ENCODE data around the gene GPX4.

GPX4 gene

DNA sequence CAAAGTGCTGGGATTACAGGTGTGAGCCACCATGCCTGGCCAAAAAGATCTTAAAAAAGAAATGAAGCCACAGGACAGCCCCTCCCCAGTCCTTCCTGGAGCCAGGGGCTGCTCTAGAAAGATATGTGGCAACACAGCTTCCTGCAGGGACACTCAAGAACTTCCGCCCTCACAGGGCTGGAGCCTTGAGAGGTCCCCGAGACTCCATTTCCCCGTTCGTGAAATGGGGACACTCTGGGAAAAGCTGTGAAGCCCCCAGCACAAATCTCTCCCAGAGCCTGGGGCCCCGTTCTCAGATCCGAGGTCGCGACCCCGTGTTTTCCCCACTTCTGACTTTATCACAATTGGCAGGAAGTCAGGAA is 2.5 kb upstream of the GPX4 start:
- no peak for FAIRE-seq
- TF ChIP-seq, protein P1, sequence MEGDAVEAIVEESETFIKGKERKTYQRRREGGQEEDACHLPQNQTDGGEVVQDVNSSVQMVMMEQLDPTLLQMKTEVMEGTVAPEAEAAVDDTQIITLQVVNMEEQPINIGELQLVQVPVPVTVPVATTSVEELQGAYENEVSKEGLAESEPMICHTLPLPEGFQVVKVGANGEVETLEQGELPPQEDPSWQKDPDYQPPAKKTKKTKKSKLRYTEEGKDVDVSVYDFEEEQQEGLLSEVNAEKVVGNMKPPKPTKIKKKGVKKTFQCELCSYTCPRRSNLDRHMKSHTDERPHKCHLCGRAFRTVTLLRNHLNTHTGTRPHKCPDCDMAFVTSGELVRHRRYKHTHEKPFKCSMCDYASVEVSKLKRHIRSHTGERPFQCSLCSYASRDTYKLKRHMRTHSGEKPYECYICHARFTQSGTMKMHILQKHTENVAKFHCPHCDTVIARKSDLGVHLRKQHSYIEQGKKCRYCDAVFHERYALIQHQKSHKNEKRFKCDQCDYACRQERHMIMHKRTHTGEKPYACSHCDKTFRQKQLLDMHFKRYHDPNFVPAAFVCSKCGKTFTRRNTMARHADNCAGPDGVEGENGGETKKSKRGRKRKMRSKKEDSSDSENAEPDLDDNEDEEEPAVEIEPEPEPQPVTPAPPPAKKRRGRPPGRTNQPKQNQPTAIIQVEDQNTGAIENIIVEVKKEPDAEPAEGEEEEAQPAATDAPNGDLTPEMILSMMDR (IDR thresholded peaks at IDR 0.05; ENCODE audit: insufficient read depth, missing control alignments) = no peak
- DNase-seq (ENCODE audit: insufficient read length, low spot score) = no peak

DNA sequence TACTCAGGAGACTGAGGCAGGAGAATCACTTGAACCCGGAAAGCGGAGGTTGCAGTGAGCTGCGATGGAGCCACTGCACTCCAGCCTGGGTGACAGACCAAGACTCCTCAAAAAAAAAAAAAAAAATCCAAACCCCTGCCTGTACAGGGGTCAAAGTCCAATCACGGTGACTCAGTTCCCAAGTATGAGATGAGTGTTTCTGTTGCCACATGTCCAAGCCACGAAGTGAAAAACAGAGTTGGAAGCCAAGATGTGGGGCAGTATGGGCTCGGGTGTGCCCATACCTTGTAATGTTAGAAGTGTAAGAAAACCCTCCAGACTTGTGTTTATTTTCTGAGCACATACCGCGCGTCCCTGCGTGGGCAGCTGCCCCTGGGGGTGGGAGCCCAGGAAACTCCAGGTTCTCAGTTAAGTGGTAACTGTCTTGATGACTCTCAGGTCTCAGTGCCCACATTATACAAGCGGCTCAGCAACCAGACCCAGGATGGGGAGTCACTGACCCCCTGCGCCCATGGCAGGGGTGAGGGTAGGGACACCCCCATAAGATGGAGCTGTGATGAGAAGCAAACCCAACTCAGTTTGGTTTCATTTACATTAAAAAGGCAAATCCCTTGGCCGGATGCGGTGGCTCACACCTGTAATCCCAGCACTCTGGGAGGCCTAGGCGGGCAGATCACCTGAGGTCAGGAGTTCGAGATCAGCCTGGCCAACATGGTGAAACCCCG is 1.2 kb upstream of the GPX4 start:
- DNase-seq (ENCODE audit: insufficient read length, low spot score) (no peak), FAIRE-seq (no peak)
- TF ChIP-seq, protein P1 (IDR thresholded peaks at IDR 0.05; ENCODE audit: insufficient read depth, missing control alignments) = no peak

DNA sequence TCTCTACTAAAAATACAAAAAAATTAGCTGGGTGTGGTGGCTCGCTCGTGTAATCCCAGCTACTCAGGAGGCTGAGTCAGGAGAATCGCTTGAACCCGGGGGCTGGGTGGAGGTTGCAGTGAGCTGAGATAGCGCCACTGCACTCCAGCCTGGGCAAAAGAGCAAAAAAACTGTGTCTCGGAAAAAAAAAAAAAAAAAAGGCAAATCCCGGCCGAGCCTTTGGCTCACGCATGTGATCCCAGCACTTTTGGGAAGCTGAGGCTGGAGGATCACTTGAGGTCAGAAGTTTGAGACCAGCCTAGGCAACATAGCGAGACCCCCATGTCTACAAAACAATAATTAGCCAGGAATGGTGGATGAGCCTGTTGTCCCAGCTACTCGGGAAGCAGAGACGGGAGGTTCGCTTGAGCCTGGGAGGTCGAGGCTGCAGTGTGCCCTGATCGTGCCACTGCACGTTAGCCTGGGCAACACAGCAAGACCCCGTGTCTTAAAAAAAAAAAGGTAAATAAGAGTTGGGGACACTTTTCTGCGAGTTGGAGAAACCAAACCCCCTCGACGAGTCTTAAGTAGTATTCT is 574 bp upstream of the GPX4 start:
- DNase-seq (ENCODE audit: insufficient read length, low spot score) (no peak), FAIRE-seq (no peak)
- TF ChIP-seq, protein P1 (IDR thresholded peaks at IDR 0.05; ENCODE audit: insufficient read depth, missing control alignments) = no peak

DNA sequence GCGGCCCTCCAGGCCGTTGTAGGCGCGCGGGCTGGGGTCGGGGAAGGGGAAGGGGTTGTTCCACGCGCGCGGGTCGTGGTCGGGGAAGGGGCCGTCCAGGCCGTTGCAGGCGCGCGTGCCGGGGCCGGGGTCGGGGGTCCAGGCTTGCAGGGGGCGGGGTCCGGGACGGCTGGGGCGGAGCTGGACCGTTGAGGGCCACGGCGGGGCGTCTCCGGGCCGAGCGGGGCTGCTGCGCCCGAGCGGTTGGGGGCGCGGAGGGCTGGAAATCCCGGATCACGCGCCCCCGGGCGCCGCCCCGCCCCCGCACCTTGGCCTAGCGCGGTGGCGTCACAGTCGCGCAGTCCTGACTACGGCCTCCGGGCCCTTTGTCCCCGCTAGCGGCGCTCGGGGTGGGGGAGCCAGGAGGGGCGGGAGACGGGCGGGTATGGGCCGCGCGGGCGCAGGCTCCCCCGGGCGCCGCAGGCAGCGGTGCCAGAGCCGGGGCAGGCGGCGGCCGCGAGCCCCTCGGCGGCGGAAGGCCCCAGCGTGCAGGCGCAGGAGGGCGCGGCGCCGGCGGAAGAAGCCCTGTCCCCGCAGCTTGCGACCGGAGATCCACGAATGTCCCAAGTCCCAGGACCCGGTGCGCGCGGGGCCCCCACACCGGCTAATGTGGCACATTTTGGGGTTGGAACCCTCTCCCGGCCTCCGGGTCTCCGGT is 665 bp downstream of the GPX4 start:
- TF ChIP-seq, protein P1 (IDR thresholded peaks at IDR 0.05; ENCODE audit: insufficient read depth, missing control alignments) = no peak
- peak; percentile 90 for DNase-seq (ENCODE audit: insufficient read length, low spot score)
- no peak for FAIRE-seq

DNA sequence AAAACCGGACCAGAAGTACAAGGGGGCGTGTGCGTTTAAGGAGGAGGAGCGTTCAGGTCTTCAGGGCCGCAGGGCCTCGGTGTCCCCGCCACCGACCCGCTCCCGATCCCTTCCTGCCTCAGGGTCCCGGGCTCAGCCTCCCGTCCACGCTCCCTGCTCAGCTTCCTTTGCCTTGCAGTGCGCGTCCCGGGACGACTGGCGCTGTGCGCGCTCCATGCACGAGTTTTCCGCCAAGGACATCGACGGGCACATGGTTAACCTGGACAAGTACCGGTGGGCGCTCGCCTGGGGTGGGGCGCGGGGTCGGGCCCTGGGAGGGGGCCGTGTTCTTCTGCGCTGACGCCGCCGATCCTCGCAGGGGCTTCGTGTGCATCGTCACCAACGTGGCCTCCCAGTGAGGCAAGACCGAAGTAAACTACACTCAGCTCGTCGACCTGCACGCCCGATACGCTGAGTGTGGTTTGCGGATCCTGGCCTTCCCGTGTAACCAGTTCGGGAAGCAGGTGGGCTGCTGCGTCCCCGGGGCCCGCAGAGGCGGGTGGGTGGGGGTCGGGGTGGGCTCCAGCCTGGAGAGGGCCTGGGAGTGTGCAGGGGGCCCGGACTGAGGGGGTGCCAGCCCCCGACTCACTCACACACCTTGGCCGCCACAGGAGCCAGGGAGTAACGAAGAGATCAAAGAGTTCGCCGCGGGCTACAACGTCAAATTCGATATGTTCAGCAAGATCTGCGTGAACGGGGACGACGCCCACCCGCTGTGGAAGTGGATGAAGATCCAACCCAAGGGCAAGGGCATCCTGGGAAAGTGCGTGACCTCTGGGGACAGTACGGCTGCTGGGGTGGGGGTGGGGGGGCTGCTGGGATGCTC is 1.4 kb downstream of the GPX4 start:
- peak; percentile 58 for DNase-seq (ENCODE audit: insufficient read length, low spot score)
- TF ChIP-seq, protein P1 (IDR thresholded peaks at IDR 0.05; ENCODE audit: insufficient read depth, missing control alignments) = no peak
- no peak for FAIRE-seq

DNA sequence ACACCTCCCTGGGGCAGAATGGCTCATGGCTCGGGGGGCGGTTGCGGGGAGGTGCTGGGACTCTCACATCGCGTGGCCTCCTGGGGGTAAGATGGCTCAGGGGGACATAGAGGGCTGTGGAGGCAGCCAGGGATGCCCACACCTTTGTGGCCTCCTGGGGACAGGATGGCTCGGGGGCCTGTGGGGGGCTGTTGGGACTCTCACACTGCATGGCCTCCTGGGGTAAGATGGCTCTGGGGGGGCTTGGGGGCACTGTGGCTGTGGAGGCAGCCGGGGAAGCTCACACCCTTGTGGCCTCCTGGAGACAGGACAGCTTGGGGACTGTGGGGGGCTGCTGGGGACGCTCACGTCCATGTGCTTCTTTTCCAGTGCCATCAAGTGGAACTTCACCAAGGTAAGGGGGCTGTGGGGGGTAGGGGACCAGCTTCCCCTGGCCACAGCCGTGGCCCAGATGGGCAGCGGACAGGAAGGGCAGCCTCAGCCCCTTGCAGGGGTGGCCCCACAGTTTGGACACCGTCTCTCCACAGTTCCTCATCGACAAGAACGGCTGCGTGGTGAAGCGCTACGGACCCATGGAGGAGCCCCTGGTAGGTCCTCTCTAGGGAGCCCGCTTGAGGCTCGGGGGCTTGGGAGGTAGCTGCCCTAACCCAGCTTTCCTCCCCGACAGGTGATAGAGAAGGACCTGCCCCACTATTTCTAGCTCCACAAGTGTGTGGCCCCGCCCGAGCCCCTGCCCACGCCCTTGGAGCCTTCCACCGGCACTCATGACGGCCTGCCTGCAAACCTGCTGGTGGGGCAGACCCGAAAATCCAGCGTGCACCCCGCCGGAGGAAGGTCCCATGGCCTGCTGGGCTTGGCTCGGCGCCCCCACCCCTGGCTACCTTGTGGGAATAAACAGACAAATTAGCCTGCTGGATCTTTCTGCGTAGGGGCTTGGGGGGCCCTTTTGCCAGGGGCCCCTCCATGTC is 2.4 kb downstream of the GPX4 start:
- TF ChIP-seq, protein P1 (IDR thresholded peaks at IDR 0.05; ENCODE audit: insufficient read depth, missing control alignments) = no peak
- DNase-seq (ENCODE audit: insufficient read length, low spot score) = no peak
- FAIRE-seq = no peak
